Activated T-cell treated with anti-CD3 and anti-CD28 coated beads for 24 hours (primary cell): ENCODE measurements around the gene DIS3L2.

Experiments
- DNase-seq: peaks from one replicate; pipeline ENCODE4 v3.0.0-alpha.2; 2020; ENCODE audit warnings: low read depth

Gene DIS3L2

DNA sequence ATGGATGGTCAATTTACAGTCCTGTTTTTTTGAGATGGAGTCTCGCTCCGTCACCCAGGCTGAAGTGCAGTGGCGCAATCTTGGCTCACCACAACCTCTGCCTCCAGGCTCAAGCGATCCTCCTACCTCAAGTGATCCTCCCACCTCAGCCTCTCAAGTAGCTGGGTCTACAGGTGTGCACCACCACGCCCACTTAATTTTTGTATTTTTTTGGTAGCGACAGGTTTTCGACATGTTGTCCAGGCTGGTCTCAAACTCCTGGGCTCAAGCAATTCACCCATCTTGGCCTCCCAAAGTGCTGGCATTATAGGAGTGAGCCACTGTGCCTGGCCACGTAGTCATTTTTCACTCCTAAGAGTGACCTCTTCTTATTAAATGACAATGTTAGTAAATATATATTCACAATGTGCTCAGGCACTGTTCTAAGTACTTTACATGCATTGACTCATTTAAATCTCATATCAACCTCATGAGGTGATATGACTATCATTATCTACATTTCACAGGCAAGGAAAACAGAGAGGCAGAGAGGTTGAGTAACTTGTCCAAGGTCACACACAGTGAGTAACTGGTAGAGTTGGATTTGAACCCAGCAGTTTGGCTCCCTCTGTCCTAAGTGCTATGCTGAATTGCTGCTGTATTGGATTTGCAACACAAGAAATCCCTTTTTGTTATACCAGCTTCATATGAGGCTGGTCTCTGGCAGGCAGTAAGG lies 5.6 kb upstream of the DIS3L2 start:
- no peak for DNase-seq

DNA sequence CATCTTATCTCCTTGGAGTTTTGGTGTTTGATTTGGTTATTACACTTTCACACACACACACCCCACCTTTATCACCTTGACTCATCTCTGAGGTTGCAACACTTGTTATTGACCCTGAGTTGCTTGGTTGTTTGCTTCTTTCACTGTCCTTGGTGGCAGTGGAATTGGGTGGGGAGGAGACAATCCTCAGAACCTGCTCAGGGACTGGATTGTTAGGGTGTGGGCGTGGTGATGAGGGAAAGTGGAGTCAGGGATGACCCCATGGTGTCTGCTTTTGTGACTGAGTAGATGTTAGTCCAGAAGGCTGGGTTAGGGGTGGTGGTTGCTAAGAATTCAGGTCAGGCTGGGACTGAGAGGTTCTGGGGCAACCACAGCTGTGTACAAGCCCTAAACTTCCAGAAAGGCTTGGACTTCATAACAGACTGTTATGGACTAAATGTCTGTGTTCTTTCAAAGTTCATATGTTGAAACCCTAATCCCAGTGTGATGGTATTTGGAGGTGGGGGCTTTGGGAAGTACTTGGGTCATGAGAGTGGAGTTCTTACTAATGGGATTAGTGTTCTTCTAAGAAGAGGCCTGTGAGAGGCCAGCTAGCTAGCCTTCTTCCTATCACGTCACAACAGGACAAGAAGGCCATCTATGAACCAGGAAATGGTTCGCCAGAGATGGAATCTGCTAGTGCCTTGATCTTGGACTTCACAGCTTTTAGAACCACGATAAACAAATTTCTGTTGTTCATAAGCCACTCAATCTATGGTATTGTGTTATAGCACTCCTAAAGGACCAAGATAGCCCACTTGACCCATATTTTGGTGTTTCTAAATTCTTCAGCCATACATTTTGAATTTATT lies 3.4 kb upstream of the DIS3L2 start:
- DNase-seq, result no peak

DNA sequence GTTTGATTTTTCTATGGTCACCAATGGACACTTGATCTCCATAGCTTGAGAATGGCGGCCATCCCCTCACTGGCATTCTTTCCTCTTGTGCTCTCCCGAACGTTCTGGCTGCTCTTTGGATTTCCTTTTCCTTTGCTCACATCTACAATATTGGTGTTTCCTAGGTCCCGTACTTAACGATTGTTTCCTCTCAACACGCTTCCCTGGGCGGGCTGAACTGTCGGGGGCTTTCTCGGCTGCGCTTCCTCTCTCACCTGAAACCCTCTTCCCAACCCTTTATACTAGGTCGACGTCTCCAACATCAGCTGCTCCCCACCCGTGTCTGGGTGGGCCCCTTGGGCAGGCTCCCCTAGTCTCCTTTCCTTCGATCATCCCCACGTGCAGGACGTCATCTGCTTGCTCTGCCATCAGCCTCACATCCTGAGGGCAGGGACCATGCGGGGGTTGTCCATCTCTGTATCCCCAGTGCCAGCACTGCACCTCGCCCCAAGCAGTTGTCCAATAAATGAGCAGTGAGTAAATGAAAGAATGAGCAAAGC lies 634 bp upstream of the DIS3L2 start:
- DNase-seq, result no peak

DNA sequence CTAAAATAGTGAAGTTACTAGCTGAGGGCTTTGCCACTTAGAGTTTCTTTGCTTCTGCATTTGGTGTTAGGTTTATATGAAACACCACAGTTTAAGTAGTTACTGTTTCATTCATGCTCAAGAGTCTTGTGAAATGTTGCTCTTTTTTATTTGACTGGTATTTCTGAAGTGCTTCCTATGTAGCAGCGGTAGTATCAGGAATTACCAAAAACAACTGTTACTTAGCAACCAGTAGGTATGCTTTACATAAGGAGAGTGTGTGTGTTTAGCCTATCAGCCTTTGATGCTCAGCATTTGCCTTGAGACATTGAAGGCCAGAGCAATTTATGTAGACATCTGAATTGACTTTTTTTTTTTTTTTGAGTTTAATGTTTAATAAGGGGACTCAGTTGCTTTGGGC lies 3.6 kb downstream of the DIS3L2 start:
- no peak for DNase-seq

DNA sequence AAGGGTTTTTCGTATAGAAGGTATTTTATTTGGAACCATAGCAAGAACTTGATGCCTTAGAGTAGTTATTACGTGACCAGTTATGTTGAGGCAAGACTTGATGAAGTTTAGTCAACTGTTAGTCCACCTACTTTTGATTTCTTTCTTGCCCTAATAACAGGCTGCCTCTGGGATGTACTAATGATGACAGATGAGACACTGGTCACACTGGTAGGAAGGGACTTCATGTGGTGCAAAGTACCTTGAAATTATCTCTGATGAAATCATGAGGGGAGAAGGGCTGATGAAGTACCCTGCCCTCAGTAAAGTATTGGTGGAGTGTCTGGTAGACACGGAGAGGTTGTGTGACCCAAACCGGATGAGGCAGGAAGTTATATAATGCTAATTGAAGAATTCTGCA lies 5.4 kb downstream of the DIS3L2 start:
- no peak for DNase-seq

DNA sequence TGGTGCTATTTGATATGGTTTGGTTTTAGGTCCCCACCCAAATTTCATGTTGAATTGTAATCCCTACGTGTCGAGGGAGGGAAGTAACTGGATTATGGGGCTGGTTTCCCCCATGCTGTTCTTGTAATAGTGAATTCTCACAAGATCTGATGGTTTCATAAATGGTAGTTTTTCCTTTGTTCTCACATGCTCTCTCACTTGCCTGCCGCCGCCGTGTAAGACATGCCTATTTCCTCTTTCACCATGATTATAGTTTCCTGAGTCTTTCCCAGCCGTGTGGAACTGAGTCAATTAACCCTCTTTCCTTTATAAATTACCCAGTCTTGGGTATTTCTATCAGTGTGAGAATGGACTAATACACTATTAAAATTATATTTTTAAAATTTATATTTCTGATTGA lies 7.3 kb downstream of the DIS3L2 start:
- DNase-seq, result no peak

DNA sequence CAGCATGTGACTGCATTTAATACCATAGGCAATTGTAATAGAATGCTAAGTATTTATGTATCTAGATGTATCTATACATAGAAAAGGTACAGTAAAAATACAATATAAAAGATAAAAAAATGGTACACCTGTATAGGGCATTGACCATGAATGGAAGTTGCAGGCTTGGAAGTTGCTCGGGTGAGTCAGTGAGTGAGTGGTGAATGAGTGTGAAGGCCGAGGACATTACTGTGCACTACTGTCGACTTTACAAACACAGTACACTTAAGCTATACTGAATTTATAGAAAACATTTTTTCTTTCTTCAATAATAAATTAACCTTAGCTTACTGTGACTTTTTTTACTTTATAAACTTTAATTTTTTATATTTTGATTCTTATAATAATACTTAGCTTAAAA lies 8.9 kb downstream of the DIS3L2 start:
- no peak for DNase-seq

DNA sequence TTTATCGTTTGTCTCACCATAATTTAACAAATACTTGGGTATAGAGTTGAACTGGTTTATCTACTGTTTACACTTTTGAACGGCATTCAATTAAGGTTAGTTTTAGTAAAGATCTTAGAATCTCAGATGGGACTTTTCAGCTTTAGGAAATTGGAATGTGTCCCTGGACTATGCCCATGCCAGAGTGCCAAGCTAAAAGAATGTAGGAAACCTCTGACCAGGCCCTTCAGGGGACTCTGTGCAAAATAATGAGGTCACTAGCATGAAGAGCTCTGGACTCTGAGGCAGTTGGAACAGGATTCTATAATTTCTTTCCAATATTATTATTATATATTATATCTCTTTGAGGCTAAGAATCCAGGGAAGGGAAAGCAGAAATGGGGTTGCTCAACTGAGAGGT lies 13.5 kb downstream of the DIS3L2 start:
- no peak for DNase-seq

DNA sequence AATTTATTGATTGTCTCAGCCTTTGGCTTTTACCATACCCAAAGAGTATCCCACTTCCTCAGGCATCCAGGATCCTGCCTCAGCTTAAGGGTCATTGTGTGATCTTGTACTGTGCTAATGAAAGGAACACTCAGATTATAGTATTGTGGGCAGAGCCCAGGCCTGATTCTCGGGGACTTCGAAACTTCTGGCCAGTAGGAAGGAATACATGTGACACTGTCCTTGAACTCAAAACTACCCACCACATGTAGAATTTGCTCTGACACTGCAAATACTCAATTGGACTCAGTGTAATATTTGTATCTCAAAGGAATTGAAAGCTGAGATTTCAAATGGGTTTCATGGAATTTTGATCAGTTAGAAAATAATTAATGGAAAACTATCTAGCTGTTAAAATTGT lies 15.9 kb downstream of the DIS3L2 start:
- DNase-seq, result no peak

DNA sequence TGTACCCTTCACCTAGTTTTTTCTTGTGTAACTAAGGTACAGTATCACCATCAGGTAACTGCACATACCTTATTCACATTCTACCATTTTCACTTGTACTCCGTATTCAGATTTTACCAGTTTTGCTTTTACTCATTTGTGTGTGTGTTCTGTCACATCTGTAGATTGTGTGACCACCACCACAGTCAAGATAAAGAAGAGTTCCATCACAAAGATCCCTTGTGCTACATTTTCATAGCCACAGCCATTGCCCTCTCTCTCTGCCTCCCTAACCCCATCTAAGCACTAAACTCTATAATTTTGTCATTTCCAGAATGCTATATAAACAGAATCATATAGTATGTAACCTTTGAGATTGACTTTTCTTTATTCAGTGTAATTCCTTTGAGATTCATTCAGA lies 23.5 kb downstream of the DIS3L2 start:
- no peak for DNase-seq

DNA sequence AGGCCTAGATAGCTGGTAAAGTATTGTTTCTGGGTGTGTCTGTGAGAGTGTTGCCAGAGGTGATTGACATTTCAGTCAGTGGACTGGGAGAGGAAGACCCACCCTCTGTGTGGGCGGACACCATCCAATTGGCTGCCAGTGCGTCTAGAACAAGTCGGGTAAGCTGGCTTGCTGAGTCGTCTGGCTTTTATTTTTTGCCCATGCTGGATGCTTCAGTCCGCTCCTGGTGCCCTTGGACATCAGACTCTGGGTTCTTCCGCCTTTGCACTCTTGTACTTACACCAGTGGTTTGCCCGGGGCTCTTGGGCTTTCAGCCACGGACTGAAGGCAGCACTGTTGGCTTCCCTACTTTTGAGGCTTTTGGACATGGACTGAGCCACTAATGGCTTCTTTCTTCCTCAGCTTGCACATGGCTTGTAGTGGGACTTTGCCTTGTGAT lies 24.3 kb downstream of the DIS3L2 start:
- DNase-seq, result no peak

DNA sequence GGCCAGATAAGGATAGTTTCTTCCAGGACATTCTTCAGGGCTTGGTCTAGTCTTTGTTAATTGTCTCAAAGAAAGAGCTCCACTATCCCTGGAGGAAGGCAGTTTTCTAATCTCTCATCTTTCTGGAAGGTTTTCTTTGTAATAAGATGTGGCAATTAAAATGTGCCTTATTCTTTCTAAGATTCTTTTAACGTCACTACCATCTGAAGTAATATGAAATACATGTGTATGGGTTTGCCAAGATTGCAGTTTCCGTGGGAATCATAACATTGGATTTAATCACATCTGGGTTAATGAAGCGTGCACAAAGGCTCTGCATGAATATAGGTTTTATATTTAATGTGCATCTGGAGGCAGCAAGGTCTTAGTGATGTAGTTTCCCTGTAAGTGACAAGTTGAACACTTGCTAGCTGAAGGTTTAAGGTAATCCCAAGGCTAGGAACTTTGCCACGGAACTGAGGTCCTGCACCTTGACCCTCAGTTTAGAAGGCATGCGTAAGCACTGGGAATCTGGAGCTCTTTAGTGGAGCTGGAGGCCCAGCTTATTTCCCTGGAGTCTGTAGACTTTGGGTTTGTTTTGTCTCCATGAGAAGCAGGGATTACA lies 25.7 kb downstream of the DIS3L2 start:
- no peak for DNase-seq

DNA sequence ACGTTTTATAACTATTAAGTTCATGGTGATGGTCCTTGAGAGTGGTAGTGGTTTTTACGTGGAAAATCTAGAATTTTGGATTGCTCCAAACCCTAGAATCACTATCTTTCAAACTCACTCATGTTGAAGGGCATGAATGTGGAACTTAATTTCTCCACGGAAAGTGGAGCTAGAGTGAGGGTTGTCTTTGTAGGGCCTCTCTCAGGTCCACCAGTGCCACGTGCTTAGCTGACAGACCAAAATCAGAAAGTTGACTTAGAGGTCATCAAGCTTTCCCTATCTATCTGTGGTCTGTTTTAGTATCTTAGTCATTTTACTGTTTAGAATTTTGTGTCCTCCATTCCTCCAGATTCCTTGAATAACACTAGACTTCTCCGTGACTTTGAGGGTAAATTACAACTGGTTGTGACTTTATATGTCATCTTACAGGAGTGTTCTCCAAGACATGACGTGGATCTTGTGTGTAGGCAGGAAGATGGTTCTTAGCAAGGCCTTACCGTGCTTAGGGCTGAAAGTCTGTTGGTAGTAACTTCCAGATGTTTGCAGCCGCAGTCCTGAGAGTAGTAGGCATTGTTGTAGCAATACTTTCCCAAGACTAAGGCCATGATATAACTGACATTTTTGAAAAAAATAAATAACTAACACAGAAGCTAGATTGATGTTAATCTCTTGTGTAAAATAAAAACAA lies 26.8 kb downstream of the DIS3L2 start:
- DNase-seq, result no peak

DNA sequence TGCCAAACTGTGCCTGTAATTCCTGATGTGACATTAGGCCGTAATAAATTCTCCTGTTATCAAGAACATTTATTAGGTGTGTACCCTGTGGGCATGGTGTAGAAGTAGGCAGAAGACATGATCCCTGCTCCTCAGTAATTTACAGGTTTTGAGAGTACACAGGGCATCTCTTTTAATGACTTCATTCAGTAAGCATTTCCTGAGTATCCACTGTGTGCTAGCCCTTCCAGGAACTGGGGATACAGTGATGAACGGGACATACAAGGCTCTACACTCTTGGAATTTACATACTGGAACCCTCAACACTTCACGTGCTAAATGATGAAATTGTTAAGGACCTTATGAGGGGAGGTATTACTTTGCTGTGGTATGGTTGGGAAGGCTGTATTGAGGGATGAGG lies 30.2 kb downstream of the DIS3L2 start:
- DNase-seq, result no peak

DNA sequence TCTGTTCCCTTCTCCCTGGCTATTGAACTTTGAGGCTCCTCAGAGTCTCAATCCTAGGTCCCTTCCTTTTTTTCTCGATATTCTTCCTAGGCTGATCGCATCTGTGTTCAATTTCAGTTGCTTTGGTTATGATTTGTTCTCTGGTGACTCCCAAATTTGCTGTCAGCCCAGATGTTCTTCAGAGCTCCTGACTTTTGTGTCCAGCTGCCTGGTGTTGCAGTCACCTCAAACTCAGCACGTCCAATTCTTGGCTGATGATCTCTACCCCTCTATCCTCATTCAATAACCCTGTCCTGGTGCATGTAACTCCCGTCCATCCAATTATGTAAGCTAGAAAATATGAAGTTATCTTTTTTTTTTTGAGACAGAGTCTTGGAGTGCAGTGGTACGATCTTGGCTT lies 31.4 kb downstream of the DIS3L2 start:
- no peak for DNase-seq

DNA sequence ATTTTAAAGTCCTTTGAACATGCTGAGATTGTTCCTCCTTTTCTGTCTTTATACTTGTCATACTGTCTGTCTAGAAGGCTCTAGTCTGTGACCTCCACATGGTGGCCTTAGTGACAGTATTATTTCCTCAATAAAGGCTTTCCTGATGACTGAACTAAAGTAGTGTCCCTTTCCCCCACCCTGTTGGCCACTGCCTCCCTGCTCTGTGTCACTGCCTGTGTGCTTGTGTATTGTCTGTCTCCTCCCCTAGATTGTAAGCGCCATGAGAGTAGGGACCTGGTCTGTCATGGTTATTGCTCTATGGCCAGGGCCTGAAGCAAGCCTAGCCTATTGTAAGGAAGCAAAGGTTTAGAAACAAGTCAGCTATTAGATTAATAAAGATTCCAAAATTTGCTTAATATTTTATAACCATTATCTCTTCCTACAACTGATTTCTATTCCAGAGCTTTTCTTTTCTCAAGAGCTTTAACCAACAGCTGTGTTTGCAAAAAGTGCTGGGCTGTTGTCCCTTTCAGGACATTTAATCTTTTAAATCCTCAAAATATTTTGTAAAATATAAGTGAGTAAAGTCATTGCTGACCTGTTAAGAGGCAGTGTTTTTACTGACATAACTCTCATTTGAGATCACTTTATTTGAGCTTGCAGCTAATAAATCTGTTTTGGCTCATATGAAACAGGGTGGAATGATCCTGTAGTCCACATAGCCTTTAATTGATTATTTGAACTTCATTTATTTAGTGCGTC lies 35.5 kb downstream of the DIS3L2 start:
- no peak for DNase-seq

DNA sequence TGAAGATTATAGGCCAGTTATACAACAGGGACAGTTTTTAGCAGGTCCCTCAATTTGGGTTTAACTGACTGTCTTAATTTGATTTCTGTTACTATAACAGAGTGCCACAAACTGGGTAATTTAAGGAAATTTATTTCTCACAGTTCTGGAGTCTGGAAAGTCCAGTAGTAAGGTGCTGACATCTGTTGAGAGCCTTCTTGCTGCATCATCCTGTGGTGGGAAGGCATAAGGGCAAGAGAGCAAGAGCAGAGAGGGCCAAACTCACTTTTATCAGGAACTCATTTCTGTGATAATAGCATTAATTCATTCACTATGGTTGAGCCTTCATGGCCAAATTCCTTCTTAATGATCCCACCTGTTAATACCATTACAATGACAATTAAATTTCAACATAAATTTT lies 36.5 kb downstream of the DIS3L2 start:
- DNase-seq, result no peak

DNA sequence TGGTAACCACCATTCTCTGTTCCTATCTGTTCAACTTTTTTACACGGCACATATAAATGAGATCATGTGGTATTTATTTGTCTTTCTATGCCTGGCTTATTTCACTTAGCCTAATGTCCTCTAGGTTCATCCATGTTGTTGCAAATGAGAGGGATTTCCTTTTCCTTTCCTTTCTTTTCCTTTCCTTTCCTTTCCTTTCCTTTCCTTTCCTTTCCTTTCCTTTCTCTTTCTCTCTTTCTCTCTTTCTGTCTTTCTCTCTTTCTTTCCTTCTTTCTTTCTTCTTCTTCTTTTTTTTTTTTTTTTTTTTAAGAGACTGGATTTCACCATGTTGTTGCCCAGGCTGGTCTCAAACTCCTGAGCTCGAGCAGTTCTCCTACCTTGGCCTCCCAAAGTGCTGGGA lies 38.9 kb downstream of the DIS3L2 start:
- no peak for DNase-seq

DNA sequence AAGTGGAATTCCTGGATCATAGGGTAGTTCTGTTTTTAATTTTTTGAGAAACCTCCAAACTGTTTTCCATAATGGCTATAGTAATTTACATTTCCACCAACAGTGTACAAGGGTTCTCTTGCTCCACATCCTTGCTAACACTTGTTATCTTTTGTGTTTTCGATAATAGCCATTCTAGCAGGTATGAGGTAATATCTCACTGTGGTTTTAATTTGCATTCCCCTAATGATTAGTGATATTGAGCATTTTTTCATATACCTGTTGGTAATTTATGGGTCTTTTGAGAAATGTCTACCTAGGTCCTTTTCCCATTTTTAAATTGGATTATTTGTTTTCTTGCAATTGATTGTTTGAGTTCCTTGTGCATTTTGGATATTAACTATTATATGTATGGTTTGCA lies 39.6 kb downstream of the DIS3L2 start:
- no peak for DNase-seq

DNA sequence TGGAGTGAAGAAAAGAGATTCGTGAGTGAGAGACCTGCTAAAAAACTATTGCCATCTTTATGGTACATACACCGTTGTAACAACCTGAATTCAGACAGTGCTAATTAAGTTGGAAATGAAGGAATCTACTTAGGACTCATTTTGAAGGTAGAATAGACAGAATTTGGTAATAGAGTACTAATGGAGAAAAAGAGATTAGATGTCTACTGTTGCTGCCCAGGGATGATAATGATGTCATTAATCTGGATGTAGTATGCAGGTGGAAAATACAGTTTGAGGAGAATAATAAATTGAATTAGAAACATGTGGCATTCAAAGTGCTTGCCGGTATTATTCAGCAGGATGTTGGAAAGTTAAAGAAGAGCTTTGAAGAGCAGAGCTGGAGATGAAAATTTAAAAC lies 44.7 kb downstream of the DIS3L2 start:
- DNase-seq, result no peak

DNA sequence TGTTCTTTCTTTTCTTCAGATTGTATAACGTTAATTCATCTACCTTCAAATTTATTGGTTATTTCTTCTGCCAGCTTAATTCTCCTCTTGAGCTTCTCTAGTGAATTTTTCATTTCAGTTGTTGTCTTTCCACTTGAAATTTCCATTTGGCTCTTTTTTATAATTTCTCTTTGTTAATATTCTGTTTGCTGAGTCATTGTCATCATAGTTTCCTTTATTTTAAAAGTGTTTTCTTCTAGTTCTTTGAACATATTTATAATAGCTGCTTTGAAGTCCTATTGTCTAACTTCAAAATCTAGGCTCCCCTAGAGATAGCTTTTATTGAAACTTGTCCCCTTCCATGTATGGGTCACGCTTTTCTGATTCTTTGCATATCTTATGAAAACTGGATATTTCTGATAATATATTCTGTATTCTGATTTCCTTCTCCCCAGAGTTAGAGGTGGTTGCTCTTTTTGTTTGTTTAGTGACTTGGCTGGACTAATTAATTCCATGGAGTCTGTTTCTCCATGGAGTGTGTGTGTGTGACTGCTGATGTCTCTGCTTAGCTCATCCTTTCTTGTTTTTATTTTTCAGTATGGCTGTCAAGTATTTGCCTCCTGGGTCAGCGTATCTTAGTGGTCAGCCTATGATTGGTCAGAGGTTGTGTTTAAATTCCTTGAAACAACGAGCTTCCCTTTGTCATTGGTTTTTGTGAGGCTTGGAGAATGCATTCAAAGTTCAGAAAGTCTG lies 47.6 kb downstream of the DIS3L2 start:
- no peak for DNase-seq
